Measurements from ENCODE around the gene KPNA1. TPM values are rescaled to one million over a fixed set of nuclear protein-coding genes. Genes with fewer than 3 reads are reported as not detected.
"Not testable (repeated sequence)": the region's sequence is repeated elsewhere in the genome, so short reads cannot be mapped to it uniquely, and the experiment has no call there.

KPNA1 gene
- total RNA-seq, 1 donor from 2014 or later = 40.7 TPM

- no peak for DNase-seq (ENCODE audit: low read depth, low spot score)
These were observed 33.3 kb downstream of the KPNA1 start for GRCh38 chr3:122481390-122481789.

GRCh38 chr3:122476532-122476931 lies 38.2 kb downstream of the KPNA1 start:
- DNase-seq (ENCODE audit: low read depth, low spot score) = no peak

- DNase-seq (ENCODE audit: low read depth, low spot score) = no peak
These were observed 39.4 kb downstream of the KPNA1 start for GRCh38 chr3:122475316-122475715.

GRCh38 chr3:122469659-122470058 lies 45.1 kb downstream of the KPNA1 start:
- DNase-seq (ENCODE audit: low read depth, low spot score) = no peak

- no peak for DNase-seq (ENCODE audit: low read depth, low spot score)
These were observed 45.7 kb downstream of the KPNA1 start for GRCh38 chr3:122468896-122469533.

- no peak for DNase-seq (ENCODE audit: low read depth, low spot score)
These were observed 48.0 kb downstream of the KPNA1 start for GRCh38 chr3:122466701-122467240.

- DNase-seq (ENCODE audit: low read depth, low spot score) = no peak
These were observed 50.1 kb downstream of the KPNA1 start for GRCh38 chr3:122464659-122465058.

- DNase-seq (ENCODE audit: low read depth, low spot score) = no peak
These were observed 52.3 kb downstream of the KPNA1 start for GRCh38 chr3:122462406-122462805.

- DNase-seq (ENCODE audit: low read depth, low spot score) = no peak
These were observed 52.9 kb downstream of the KPNA1 start for GRCh38 chr3:122461806-122462205.

GRCh38 chr3:122458992-122459391 lies 55.7 kb downstream of the KPNA1 start:
- peak; percentile 5 for DNase-seq (ENCODE audit: low read depth, low spot score)

GRCh38 chr3:122457706-122458105 lies 57.0 kb downstream of the KPNA1 start:
- no peak for DNase-seq (ENCODE audit: low read depth, low spot score)

- no peak for DNase-seq (ENCODE audit: low read depth, low spot score)
These were observed 58.7 kb downstream of the KPNA1 start for GRCh38 chr3:122456074-122456473.

- no peak for DNase-seq (ENCODE audit: low read depth, low spot score)
These were observed 63.4 kb downstream of the KPNA1 start for GRCh38 chr3:122451371-122451770.

GRCh38 chr3:122448218-122448617 lies 66.5 kb downstream of the KPNA1 start:
- not testable (repeated sequence) for DNase-seq (ENCODE audit: low read depth, low spot score)

- not testable (repeated sequence) for DNase-seq (ENCODE audit: low read depth, low spot score)
These were observed 70.2 kb downstream of the KPNA1 start for GRCh38 chr3:122444491-122444887.

- DNase-seq (ENCODE audit: low read depth, low spot score) = not testable (repeated sequence)
These were observed 70.8 kb downstream of the KPNA1 start for GRCh38 chr3:122443762-122444490.

GRCh38 chr3:122443090-122443489 lies 71.6 kb downstream of the KPNA1 start:
- DNase-seq (ENCODE audit: low read depth, low spot score) = no peak

- DNase-seq (ENCODE audit: low read depth, low spot score) = no peak
These were observed 78.8 kb downstream of the KPNA1 start for GRCh38 chr3:122435950-122436349.

- DNase-seq (ENCODE audit: low read depth, low spot score) = no peak
These were observed 84.4 kb downstream of the KPNA1 start for GRCh38 chr3:122430371-122430770.

- no peak for DNase-seq (ENCODE audit: low read depth, low spot score)
These were observed 86.8 kb downstream of the KPNA1 start for GRCh38 chr3:122427857-122428471.

GRCh38 chr3:122421836-122422235 lies 92.9 kb downstream of the KPNA1 start:
- no peak for DNase-seq (ENCODE audit: low read depth, low spot score)

GRCh38 chr3:122421101-122421500 lies 93.6 kb downstream of the KPNA1 start:
- no peak for DNase-seq (ENCODE audit: low read depth, low spot score)

All from pulmonary artery endothelial cell (primary cell).